HEK293 (cell line): ENCODE data around the gene TRPM2.

ENCODE experiments used
- CTCF ChIA-PET: fragments of 350-600 bp; formaldehyde crosslinking; extraction: SDS; loops from one replicate; lab custom pipeline; 2021; ENCODE audit warnings: antibody characterized with exemption; lab: Yijun Ruan, JAX
- POLR2A ChIA-PET: fragments of 300-600 bp; formaldehyde crosslinking; extraction: SDS; loops from one replicate; lab custom pipeline; 2020; ENCODE audit warnings: antibody characterized with exemption, inconsistent platforms; lab: Yijun Ruan, JAX
- H3K27ac ChIP-seq: fragments of 200-500 bp; sonication (Bioruptor generic); 2 replicates; pipeline ENCODE4 v1.5.1; 2014; ENCODE audit warnings: low read depth, low read length, control low read depth, inconsistent platforms; ENCODE audit errors: extremely low read depth
- H3K36me3 ChIP-seq, 2 experiments: fragments of 200-500 bp in 1 of 2; sonication (Bioruptor generic) in 1 of 2; 1 replicate in 1 of 2; 2 replicates in 1 of 2; pipeline ENCODE4 v1.5.1; 2014 to 2017; ENCODE audit warnings: inconsistent platforms in 2 of 2, low read length in 2 of 2; ENCODE audit not compliant: control insufficient read depth in 2 of 2, insufficient read depth in 1 of 2
- H3K4me1 ChIP-seq: fragments of 200-500 bp; sonication (Bioruptor generic); 2 replicates; pipeline ENCODE4 v1.5.1; 2014; ENCODE audit warnings: mild to moderate bottlenecking, low read length, inconsistent platforms; ENCODE audit not compliant: control insufficient read depth, insufficient read depth
- H3K4me3 ChIP-seq: 2 replicates; pipeline ENCODE4 v1.5.1; 2011; ENCODE audit warnings: low read depth, mild to moderate bottlenecking, control low read depth, low read length, moderate library complexity
- H3K9me3 ChIP-seq: fragments of 200-500 bp; sonication (Bioruptor generic); 2 replicates; pipeline ENCODE4 v1.5.1; 2014; ENCODE audit warnings: low read depth, low read length, inconsistent platforms; ENCODE audit not compliant: control insufficient read depth, insufficient read depth
- BCL11B ChIP-seq: fragments of 450-650 bp; formaldehyde crosslinking; IDR thresholded peaks from 2 replicates; pipeline ENCODE4 v1.5.1; 2016; ENCODE audit warnings: low read depth, missing biosample characterization, missing genetic modification characterization
- BCL6B ChIP-seq: fragments of 450-650 bp; formaldehyde crosslinking; IDR thresholded peaks from 2 replicates; pipeline ENCODE4 v1.5.1; 2017; ENCODE audit warnings: missing biosample characterization, missing genetic modification characterization
- EGR2 ChIP-seq: fragments of 450-650 bp; formaldehyde crosslinking; IDR thresholded peaks from 2 replicates; pipeline ENCODE4 v1.5.1; 2016; ENCODE audit warnings: low read depth, missing biosample characterization, missing genetic modification characterization
- ELK4 ChIP-seq: IDR thresholded peaks from 2 replicates; pipeline ENCODE4 v1.6.1; 2011; ENCODE audit warnings: mild to moderate bottlenecking, low read depth, low read length, borderline replicate concordance
- GLIS1 ChIP-seq: fragments of 450-650 bp; formaldehyde crosslinking; IDR thresholded peaks from 2 replicates; pipeline ENCODE4 v1.5.1; 2016; ENCODE audit warnings: missing biosample characterization, missing genetic modification characterization
- RBAK ChIP-seq: fragments of 450-650 bp; formaldehyde crosslinking; IDR thresholded peaks from 2 replicates; pipeline ENCODE4 v1.5.1; 2016; ENCODE audit warnings: missing biosample characterization, missing genetic modification characterization
- SALL2 ChIP-seq: fragments of 450-650 bp; formaldehyde crosslinking; IDR thresholded peaks from 2 replicates; pipeline ENCODE4 v1.5.0; 2017; ENCODE audit warnings: missing biosample characterization, mild to moderate bottlenecking, missing genetic modification characterization, borderline replicate concordance
- TRIM28 ChIP-seq: IDR thresholded peaks from 2 replicates; pipeline ENCODE4 v1.6.1; 2011; ENCODE audit warnings: low read length, control low read depth, borderline replicate concordance
- YY2 ChIP-seq: fragments of 450-650 bp; formaldehyde crosslinking; IDR thresholded peaks from 2 replicates; pipeline ENCODE4 v1.5.1; 2016; ENCODE audit warnings: missing biosample characterization, missing genetic modification characterization
- ZFHX2 ChIP-seq: fragments of 450-650 bp; formaldehyde crosslinking; conservative IDR thresholded peaks from 2 replicates; pipeline ENCODE4 v1.5.1; 2016; ENCODE audit warnings: missing biosample characterization, missing genetic modification characterization
- ZIC2 ChIP-seq: fragments of 450-650 bp; formaldehyde crosslinking; IDR thresholded peaks from 2 replicates; pipeline ENCODE4 v1.5.1; 2016; ENCODE audit warnings: missing biosample characterization, missing genetic modification characterization
- ZNF133 ChIP-seq: fragments of 450-650 bp; formaldehyde crosslinking; IDR thresholded peaks from 2 replicates; pipeline ENCODE4 v1.5.1; 2016; ENCODE audit warnings: missing biosample characterization, missing genetic modification characterization
- ZNF266 ChIP-seq: fragments of 450-650 bp; formaldehyde crosslinking; IDR thresholded peaks from 2 replicates; pipeline ENCODE4 v1.5.1; 2016; ENCODE audit warnings: missing biosample characterization, missing genetic modification characterization, low read depth
- ZNF449 ChIP-seq: fragments of 450-650 bp; formaldehyde crosslinking; IDR thresholded peaks from 2 replicates; pipeline ENCODE4 v1.5.1; 2017; ENCODE audit warnings: missing biosample characterization, mild to moderate bottlenecking, missing genetic modification characterization, moderate library complexity
- ZNF521 ChIP-seq: fragments of 450-650 bp; formaldehyde crosslinking; IDR thresholded peaks from 2 replicates; pipeline ENCODE4 v1.5.1; 2017; ENCODE audit warnings: missing biosample characterization, mild to moderate bottlenecking, missing genetic modification characterization
- ZNF626 ChIP-seq: fragments of 450-650 bp; sonication (Bioruptor Pico); formaldehyde crosslinking; IDR thresholded peaks from 2 replicates; pipeline ENCODE4 v1.5.1; 2018; ENCODE audit warnings: missing biosample characterization, missing genetic modification characterization, inconsistent platforms
- ZNF707 ChIP-seq: fragments of 450-650 bp; formaldehyde crosslinking; IDR thresholded peaks from 2 replicates; pipeline ENCODE4 v1.5.1; 2016; ENCODE audit warnings: missing biosample characterization, missing genetic modification characterization
- ZSCAN30 ChIP-seq: fragments of 450-650 bp; IDR thresholded peaks from 2 replicates; pipeline ENCODE4 v1.5.1; 2018; ENCODE audit warnings: missing biosample characterization, mild to moderate bottlenecking, missing genetic modification characterization, moderate library complexity

The TRPM2 gene

DNA sequence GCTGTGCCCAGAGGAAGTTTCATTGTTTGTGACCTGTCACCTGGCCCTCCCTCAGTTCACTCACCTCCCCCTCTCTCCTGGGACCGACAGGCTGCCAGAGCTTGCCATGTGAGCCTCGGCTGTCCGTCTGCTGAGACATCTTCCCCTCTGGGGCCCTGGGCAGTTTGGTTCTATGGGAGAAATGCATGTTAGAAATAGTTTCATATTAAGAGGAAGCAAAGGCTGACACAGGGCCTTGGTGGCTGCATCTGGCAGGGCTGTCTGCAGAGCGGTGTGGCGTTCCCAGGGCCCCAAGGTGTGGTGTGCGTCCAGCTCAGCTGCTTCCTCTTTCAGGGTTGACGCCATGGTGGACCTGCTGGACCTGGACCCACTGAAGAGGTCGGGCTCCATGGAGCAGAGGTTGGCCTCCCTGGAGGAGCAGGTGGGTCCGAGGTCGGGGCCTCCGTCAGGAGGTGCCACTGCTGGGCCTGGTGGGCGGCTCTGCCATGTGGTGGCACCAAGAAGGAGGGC is 69.9 kb downstream of the TRPM2 start (continued):
- no peak for TF ChIP-seq ELK4
- TF ChIP-seq ZNF626 (tag by site-specific recombination), result no peak
- no peak for TF ChIP-seq YY2
- TF ChIP-seq RBAK (tag by site-specific recombination), result no peak

DNA sequence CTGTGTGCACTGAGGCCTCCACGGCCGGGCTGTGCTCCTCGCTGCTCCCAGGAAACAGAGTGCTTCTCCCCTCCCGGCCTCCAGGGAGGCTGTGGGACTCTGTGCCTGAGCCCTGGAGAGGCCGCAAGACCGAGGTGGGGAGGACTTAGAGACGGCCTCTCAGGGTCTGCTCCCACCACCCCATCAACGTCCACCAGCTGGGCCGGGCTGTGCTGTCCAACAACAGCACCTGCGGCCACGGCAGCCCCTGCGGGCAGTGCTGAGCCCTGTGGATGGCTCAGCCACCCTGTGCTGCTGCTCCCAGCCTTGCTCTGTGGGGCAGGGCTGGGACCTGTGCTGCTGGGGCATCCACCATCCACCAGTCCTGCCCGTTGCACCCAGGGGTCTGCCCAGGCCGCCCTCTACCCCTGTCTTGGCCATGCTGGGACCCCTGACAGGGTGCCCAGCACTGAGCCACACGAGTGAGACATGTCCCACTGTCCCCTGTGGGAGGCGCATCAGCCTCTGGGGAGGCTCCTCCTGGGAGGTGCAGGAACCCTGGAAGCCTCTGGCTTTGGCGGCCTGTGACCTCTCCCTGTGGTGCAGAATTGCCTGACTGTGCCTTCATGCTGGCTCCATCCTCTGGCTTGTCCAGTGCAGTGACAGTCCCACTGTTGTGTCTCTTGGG is 70.7 kb downstream of the TRPM2 start:
- ChIA-PET POLR2A (no interaction called here), CTCF (no interaction called here)
- no peaks in the 10 kb centered on the region for H3K36me3 ChIP-seq
- H3K4me3 ChIP-seq, result no peak overlapping the region
- TF ChIP-seq GLIS1, result peak; percentile 37
- TF ChIP-seq ZSCAN30 (tag by site-specific recombination), result no peak
- no peak for TF ChIP-seq ZNF521
- peak; percentile 86 for TF ChIP-seq ZIC2 (tag by site-specific recombination)
- no peak for TF ChIP-seq ZNF266 (tag by site-specific recombination)
- no peaks in the 10 kb centered on the region for H3K4me1 ChIP-seq
- H3K27ac ChIP-seq, result no peak overlapping the region
- H3K9me3 ChIP-seq, result no peaks in the 10 kb centered on the region

DNA sequence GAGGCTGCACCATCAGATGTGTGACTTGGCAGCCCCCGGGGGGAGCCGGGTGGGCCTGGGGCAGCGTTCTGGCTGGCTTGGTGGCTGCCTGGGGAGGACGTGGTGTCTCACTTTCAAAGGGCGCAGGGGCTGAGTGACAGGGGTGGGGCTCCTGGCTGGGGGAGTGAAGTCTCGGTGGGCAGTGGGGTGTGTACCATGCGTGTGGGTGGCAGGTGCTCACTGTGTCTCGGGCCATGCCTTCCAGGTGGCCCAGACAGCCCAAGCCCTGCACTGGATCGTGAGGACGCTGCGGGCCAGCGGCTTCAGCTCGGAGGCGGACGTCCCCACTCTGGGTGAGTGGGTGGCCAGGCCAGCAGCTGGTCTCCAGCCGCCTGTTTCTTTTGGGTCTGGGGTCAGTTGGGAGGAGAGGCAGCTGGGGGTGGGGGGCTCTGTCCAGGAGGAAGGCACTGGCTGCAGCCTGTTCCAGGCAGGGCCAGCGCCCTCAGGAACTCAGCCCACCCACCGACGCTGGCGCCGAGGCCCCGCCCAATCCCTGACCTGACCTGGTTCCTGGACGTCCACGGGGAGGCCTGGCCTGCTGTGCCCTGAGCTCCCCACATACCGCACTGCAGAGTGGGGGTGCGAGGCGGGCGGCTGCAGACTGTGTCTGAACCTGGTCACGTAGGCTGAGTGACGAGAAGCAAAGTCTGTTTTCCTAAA is 71.3 kb downstream of the TRPM2 start:
- ChIA-PET POLR2A (interaction anchor here (0.6 kb wide), 1 partner anchor 88 kb away, joined by 4 read pairs; no protein-coding TSS in a partner anchor), CTCF (no interaction called here)
- peak; percentile 28; the same call in 1 of the 2 replicates for TF ChIP-seq EGR2 (tag by site-specific recombination)
- TF ChIP-seq ZFHX2 (tag by site-specific recombination), result 0 out of 2 replicates have a peak, but pooled peaks have one; percentile 34
- no peak for TF ChIP-seq TRIM28
- H3K4me1 ChIP-seq, result no peaks in the 10 kb centered on the region
- H3K4me3 ChIP-seq, result no peak overlapping the region
- no peaks in the 10 kb centered on the region for H3K9me3 ChIP-seq
- no peak overlapping the region for H3K27ac ChIP-seq
- H3K36me3 ChIP-seq, result no peaks in the 10 kb centered on the region

- no peak overlapping the region for H3K4me3 ChIP-seq
- H3K9me3 ChIP-seq, result no peaks in the 10 kb centered on the region
- ChIA-PET POLR2A (interaction anchor here (0.6 kb wide), 1 partner anchor 89 kb away, joined by 4 read pairs; no protein-coding TSS in a partner anchor), CTCF (no interaction called here)
- TF ChIP-seq ZNF449 (tag by site-specific recombination), result peak; percentile 56; the same call in 1 of the 2 replicates
- TF ChIP-seq ELK4, result no peak
- TF ChIP-seq BCL6B (tag by site-specific recombination), result no peak
- TF ChIP-seq ZNF707, result no peak
- no peak for TF ChIP-seq SALL2
- no peak for TF ChIP-seq BCL11B
- TF ChIP-seq ZNF133 (tag by site-specific recombination), result no peak
- no peak overlapping the region for H3K27ac ChIP-seq
- H3K36me3 ChIP-seq, result no peaks in the 10 kb centered on the region
- H3K4me1 ChIP-seq, result no peaks in the 10 kb centered on the region
Measured at GRCh38 chr21:44425307-44425894, 72.0 kb downstream of the TRPM2 start.
